ENCODE results near the gene DYNLT2.

DNA sequence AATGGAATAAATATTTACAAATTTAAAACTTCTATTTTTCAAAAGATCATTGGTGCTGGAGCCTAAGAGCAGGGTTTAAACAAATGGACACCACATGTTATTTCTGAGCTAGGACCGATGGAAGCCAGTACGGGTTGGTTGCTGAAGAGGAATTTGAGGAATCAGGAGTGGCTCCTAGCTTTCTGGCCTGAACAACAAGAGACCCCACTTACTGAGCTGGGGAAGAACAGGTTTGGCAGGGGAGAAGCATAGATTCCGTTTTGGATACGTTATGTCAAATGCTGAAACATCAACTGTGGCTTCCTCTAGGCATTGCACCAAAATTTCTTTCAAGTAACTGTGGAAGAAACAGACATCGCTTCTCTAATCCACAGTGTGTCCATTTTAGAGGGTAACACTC lies 56.2 kb downstream of the DYNLT2 start:
- TF ChIP-seq, protein P1, sequence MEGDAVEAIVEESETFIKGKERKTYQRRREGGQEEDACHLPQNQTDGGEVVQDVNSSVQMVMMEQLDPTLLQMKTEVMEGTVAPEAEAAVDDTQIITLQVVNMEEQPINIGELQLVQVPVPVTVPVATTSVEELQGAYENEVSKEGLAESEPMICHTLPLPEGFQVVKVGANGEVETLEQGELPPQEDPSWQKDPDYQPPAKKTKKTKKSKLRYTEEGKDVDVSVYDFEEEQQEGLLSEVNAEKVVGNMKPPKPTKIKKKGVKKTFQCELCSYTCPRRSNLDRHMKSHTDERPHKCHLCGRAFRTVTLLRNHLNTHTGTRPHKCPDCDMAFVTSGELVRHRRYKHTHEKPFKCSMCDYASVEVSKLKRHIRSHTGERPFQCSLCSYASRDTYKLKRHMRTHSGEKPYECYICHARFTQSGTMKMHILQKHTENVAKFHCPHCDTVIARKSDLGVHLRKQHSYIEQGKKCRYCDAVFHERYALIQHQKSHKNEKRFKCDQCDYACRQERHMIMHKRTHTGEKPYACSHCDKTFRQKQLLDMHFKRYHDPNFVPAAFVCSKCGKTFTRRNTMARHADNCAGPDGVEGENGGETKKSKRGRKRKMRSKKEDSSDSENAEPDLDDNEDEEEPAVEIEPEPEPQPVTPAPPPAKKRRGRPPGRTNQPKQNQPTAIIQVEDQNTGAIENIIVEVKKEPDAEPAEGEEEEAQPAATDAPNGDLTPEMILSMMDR (IDR thresholded peaks at IDR 0.05): no peak
- no peak for TF ChIP-seq POLR2AphosphoS5 (IDR thresholded peaks at IDR 0.05; ENCODE audit: insufficient read depth in 1 of 2, low read depth in 1 of 2)
- TF ChIP-seq POLR2A (IDR thresholded peaks at IDR 0.05): no peak
